HepG2 (cell line): ENCODE measurements around the gene CTXN1. TPM values are rescaled to one million over a fixed set of nuclear protein-coding genes. Genes with fewer than 3 reads are reported as not detected.

Experiments used
- CC2D1A ChIP-seq: sonication (generic); formaldehyde crosslinking; IDR thresholded peaks from 2 replicates; pipeline ENCODE4 v1.8.1; 2023; ENCODE audit warnings: mild to moderate bottlenecking, missing genetic modification reagents
- HNRNPK ChIP-seq: fragments of 200-400 bp; formaldehyde crosslinking; IDR thresholded peaks from 2 replicates; pipeline ENCODE4 v1.6.1; 2018; ENCODE audit warnings: low read length, low read depth, moderate library complexity, mild to moderate bottlenecking; ENCODE audit not compliant: poor library complexity, severe bottlenecking
- RARG ChIP-seq: sonication (generic); formaldehyde crosslinking; IDR thresholded peaks from 2 replicates; pipeline ENCODE4 v1.4.0; 2020; ENCODE audit warnings: low read depth, mild to moderate bottlenecking, missing genetic modification reagents
- SAFB2 ChIP-seq: sonication (generic); formaldehyde crosslinking; IDR thresholded peaks from 2 replicates; pipeline ENCODE4 v1.5.1; 2020; ENCODE audit warnings: missing genetic modification reagents, low read depth, mild to moderate bottlenecking, borderline replicate concordance
- SMARCE1 ChIP-seq: fragments of 450-650 bp; IDR thresholded peaks from 2 replicates; pipeline ENCODE4 v1.6.1; 2017; ENCODE audit warnings: borderline replicate concordance
- XRCC5 ChIP-seq: fragments of 200-400 bp; formaldehyde crosslinking; optimal IDR thresholded peaks from 2 replicates; pipeline ENCODE3; 2017; ENCODE audit warnings: mild to moderate bottlenecking, low read length
- ZFAT ChIP-seq: sonication (generic); formaldehyde crosslinking; conservative IDR thresholded peaks from 2 replicates; pipeline ENCODE4 v1.8.1; 2023; ENCODE audit warnings: missing genetic modification reagents, inconsistent platforms
- ZNF350 ChIP-seq: sonication (generic); formaldehyde crosslinking; IDR thresholded peaks from 2 replicates; pipeline ENCODE4 v1.4.0; 2020; ENCODE audit warnings: mild to moderate bottlenecking, low read depth, missing genetic modification reagents, borderline replicate concordance
- ZNF556 ChIP-seq: sonication (generic); formaldehyde crosslinking; IDR thresholded peaks from 2 replicates; pipeline ENCODE4 v1.4.0; 2020; ENCODE audit warnings: mild to moderate bottlenecking, missing genetic modification reagents, borderline replicate concordance
- ZNF790 ChIP-seq: sonication (generic); formaldehyde crosslinking; IDR thresholded peaks from 2 replicates; pipeline ENCODE4 v1.8.0; 2022; ENCODE audit warnings: missing genetic modification reagents, mild to moderate bottlenecking, borderline replicate concordance
- polyA plus RNA-seq, 8 experiments: library from polyadenylated mRNA; depleted of rRNA in 3 of 8; stranded (reverse) in 7 of 8; unstranded in 1 of 8; fragments of >200 nt; fragmentation: Illumina TruSeq in 4 of 8; extraction: Trizol in 4 of 8; gene quantifications; 2 replicates each; pipeline versions ENCODE4 v1.2.1 to v1.2.3, GENCODE V29; 2011 to 2016; ENCODE audit warnings: low read depth in 4 of 8, missing spikeins in 1 of 8, mixed read lengths in 1 of 8; ENCODE audit not compliant: insufficient read depth in 1 of 8
- total RNA-seq, 5 experiments: library from RNA; depleted of rRNA; stranded (reverse); fragments of >200 nt; fragmentation: Illumina TruSeq; extraction: Trizol; gene quantifications; 2 replicates each; pipeline ENCODE4 v1.2.3, GENCODE V29; 2016; ENCODE audit warnings: low read depth in 1 of 5
- TF ChIP-seq, protein P1 (sequence below): sonication (generic); formaldehyde crosslinking; IDR thresholded peaks from 2 replicates; pipeline ENCODE4 v1.8.1; 2022; ENCODE audit warnings: mild to moderate bottlenecking, missing genetic modification reagents
- TF ChIP-seq, protein P2 (sequence below): sonication (generic); formaldehyde crosslinking; IDR thresholded peaks from 2 replicates; pipeline ENCODE4 v1.4.0; 2020; ENCODE audit warnings: low read depth, mild to moderate bottlenecking, missing genetic modification reagents
- TF ChIP-seq, protein P3 (sequence below): sonication (generic); formaldehyde crosslinking; IDR thresholded peaks from 2 replicates; pipeline ENCODE4 v1.8.0; 2022; ENCODE audit warnings: mild to moderate bottlenecking, missing genetic modification reagents; ENCODE audit not compliant: insufficient replicate concordance
- TF ChIP-seq, protein P4 (sequence below), 2 experiments: sonication (generic) in 1 of 2; formaldehyde crosslinking in 1 of 2; IDR thresholded peaks; 2 replicates each; pipeline versions ENCODE4 v1.5.1 to v1.6.1; 2011 to 2020; ENCODE audit warnings: borderline replicate concordance in 1 of 2, low read depth in 1 of 2, low read length in 1 of 2, mild to moderate bottlenecking in 1 of 2, missing genetic modification reagents in 1 of 2, moderate library complexity in 1 of 2
- TF ChIP-seq, protein P5 (sequence below): sonication (generic); formaldehyde crosslinking; IDR thresholded peaks from 2 replicates; pipeline ENCODE4 v1.5.0; 2020; ENCODE audit warnings: mild to moderate bottlenecking, missing genetic modification reagents, moderate library complexity

Gene CTXN1
- total and polyA plus RNA-seq, 2 of the 13 experiments (the other 11 are each of a cell fraction or from before 2014, with no cell fraction given) = 0.11 TPM; not detected in 1

DNA sequence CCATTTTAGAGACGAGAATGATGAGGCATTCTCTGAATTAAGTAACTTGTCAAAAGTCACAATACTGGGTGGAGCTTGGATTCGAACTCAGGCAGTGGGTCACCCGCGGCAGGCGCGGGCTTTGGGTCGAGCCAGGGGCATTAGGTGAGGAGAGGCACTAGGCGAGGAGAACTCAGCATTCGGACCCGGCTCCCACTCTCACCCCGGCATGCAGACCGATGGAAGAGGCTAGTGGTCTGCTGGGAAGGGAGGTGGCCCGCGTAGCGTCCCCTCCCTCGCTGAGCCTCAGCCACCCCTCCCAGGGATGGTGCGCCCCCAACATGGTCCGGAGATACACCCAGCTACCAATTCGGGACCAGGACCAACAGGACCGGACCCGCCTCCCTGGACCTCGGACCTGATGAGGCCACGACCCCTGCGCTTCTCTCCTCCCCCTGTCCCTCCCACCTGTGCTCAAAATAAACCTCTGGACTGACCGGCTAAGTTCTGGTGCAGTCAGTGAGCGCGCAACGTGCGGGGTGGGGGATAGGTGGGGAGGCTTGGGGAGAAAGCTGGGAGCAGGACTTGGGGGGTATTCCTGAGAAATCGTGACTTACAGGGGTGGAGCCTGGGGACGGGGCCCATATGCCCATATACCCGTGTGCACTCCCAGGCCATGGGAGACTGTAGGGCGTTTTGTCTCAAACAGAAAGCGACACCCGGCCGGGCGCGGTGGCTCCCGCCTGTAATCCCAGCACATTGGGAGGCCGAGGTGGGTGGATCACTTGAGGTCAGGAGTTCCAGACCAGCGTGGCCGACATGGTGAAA lies 7.1 kb downstream of the CTXN1 start (continued):
- no peak for TF ChIP-seq SMARCE1
- TF ChIP-seq ZNF790 = peak; percentile 55; the same call in 1 of the 2 replicates
- TF ChIP-seq ZFAT (CRISPR knock-in tag) = no peak
- TF ChIP-seq, protein P1, sequence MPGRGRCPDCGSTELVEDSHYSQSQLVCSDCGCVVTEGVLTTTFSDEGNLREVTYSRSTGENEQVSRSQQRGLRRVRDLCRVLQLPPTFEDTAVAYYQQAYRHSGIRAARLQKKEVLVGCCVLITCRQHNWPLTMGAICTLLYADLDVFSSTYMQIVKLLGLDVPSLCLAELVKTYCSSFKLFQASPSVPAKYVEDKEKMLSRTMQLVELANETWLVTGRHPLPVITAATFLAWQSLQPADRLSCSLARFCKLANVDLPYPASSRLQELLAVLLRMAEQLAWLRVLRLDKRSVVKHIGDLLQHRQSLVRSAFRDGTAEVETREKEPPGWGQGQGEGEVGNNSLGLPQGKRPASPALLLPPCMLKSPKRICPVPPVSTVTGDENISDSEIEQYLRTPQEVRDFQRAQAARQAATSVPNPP (CRISPR knock-in tag) = no peak
- peak; percentile 44 for TF ChIP-seq XRCC5
- 0 out of 2 replicates have a peak, but pooled peaks have one; percentile 79 for TF ChIP-seq SAFB2 (CRISPR knock-in tag)
- no peak for TF ChIP-seq CC2D1A (CRISPR knock-in tag)
- TF ChIP-seq, protein P2, sequence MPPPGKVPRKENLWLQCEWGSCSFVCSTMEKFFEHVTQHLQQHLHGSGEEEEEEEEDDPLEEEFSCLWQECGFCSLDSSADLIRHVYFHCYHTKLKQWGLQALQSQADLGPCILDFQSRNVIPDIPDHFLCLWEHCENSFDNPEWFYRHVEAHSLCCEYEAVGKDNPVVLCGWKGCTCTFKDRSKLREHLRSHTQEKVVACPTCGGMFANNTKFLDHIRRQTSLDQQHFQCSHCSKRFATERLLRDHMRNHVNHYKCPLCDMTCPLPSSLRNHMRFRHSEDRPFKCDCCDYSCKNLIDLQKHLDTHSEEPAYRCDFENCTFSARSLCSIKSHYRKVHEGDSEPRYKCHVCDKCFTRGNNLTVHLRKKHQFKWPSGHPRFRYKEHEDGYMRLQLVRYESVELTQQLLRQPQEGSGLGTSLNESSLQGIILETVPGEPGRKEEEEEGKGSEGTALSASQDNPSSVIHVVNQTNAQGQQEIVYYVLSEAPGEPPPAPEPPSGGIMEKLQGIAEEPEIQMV = peak; percentile 72; the same call in 1 of the 2 replicates
- TF ChIP-seq ZNF556 = no peak
- TF ChIP-seq, protein P3, sequence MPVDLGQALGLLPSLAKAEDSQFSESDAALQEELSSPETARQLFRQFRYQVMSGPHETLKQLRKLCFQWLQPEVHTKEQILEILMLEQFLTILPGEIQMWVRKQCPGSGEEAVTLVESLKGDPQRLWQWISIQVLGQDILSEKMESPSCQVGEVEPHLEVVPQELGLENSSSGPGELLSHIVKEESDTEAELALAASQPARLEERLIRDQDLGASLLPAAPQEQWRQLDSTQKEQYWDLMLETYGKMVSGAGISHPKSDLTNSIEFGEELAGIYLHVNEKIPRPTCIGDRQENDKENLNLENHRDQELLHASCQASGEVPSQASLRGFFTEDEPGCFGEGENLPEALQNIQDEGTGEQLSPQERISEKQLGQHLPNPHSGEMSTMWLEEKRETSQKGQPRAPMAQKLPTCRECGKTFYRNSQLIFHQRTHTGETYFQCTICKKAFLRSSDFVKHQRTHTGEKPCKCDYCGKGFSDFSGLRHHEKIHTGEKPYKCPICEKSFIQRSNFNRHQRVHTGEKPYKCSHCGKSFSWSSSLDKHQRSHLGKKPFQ (CRISPR knock-in tag) = no peak
- TF ChIP-seq ZNF350 = no peak
- TF ChIP-seq, protein P4, sequence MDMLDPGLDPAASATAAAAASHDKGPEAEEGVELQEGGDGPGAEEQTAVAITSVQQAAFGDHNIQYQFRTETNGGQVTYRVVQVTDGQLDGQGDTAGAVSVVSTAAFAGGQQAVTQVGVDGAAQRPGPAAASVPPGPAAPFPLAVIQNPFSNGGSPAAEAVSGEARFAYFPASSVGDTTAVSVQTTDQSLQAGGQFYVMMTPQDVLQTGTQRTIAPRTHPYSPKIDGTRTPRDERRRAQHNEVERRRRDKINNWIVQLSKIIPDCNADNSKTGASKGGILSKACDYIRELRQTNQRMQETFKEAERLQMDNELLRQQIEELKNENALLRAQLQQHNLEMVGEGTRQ (IDR thresholded peaks at IDR 0.05; ENCODE audit: low read depth, low read length) = no peak
- TF ChIP-seq, protein P4 (CRISPR knock-in tag; IDR thresholded peaks at IDR 0.05; ENCODE audit: borderline replicate concordance) = no peak
- TF ChIP-seq HNRNPK = no peak
- TF ChIP-seq, protein P5, sequence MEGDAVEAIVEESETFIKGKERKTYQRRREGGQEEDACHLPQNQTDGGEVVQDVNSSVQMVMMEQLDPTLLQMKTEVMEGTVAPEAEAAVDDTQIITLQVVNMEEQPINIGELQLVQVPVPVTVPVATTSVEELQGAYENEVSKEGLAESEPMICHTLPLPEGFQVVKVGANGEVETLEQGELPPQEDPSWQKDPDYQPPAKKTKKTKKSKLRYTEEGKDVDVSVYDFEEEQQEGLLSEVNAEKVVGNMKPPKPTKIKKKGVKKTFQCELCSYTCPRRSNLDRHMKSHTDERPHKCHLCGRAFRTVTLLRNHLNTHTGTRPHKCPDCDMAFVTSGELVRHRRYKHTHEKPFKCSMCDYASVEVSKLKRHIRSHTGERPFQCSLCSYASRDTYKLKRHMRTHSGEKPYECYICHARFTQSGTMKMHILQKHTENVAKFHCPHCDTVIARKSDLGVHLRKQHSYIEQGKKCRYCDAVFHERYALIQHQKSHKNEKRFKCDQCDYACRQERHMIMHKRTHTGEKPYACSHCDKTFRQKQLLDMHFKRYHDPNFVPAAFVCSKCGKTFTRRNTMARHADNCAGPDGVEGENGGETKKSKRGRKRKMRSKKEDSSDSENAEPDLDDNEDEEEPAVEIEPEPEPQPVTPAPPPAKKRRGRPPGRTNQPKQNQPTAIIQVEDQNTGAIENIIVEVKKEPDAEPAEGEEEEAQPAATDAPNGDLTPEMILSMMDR (CRISPR knock-in tag) = peak; percentile 39
- TF ChIP-seq RARG (CRISPR knock-in tag) = no peak
